ENCODE measurements around the gene FAM72A. TPM values are rescaled to one million over a fixed set of nuclear protein-coding genes. Genes with fewer than 3 reads are reported as not detected.
A peak's percentile ranks its signal among the peaks of the same experiment; 100 is the strongest.
"Not testable (repeated sequence)": the region's sequence is repeated elsewhere in the genome, so short reads cannot be mapped to it uniquely, and the experiment has no call there.

Gene FAM72A
- total RNA-seq, 2 experiments from 2014 or later = 0.66 to 1.2 TPM

DNA sequence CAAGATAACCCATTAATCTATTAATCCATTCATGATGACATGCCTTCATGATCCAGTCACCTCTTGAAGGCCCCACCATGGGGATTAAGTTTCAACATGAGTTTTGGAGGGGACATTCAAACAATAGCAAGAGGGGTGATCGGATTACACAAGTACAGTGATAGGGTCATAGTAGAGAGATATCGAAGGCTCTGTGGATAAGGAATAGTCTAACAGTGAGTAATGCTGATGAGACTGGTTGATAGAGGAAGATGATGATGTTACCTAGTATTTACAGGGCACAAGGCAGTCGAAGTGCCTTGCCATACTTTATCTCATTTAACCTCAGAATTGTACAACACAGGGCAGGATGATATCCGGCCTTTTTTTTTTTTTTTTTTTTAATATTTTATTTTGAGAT, 18.9 kb upstream of the FAM72A start:
- H3K9me3 ChIP-seq (ENCODE audit: control insufficient read depth in 1 of 2, insufficient read depth in 1 of 2, low read length in 2 of 2); POLR2A ChIA-PET; intact Hi-C loops (cut with DNase I, micrococcal nuclease): not testable (repeated sequence)

DNA sequence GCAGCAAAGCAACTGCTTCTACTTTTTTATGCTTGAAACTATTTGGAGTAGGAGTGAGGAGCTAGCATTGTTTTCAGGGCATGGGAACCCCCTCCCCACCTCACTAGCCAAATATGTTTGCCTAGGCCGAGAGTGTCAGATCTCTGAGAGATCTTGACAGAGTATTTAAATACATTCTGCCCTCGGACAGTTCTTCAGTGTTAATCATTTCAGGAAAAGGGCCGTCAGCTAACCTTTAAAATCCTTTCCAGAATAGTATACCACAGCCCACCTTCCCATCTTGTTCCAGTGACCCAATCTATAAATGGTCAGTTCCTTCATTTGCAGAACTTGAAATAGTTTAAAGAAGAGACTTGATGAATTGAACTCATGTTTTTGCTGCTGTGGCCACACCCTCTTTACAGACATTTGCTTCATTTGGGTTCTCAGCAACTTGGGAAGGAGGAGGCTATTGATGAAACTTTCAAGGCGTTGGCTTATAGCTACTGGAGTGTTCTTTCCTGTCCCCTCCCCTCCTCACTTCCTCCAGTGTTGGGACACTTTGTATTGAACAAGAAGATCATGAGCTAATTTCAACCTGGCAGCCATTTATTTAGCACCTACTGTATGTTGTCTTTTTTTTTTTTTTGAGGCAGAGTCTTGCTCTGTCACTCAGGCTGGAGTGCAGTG, 17.8 kb upstream of the FAM72A start:
- H3K9me3 ChIP-seq (ENCODE audit: control insufficient read depth in 1 of 2, insufficient read depth in 1 of 2, low read length in 2 of 2); H3K9me3 Mint-ChIP-seq; H3K4me1 Mint-ChIP-seq (ENCODE audit: low read depth); H3K36me3 Mint-ChIP-seq (ENCODE audit: low read depth); CTCF ChIA-PET; intact Hi-C loops (cut with DNase I, micrococcal nuclease); POLR2A ChIA-PET; H3K4me1 ChIP-seq (ENCODE audit: insufficient read depth, low read length); H3K27ac ChIP-seq (ENCODE audit: low read depth in 1 of 2, low read length in 2 of 2); H3K27me3 ChIP-seq (ENCODE audit: control insufficient read depth in 1 of 2, insufficient read depth in 2 of 2, low read length in 2 of 2); H3K36me3 ChIP-seq (ENCODE audit: insufficient read depth, low read length); H3K4me3 ChIP-seq (ENCODE audit: low read length); H3K4me3 Mint-ChIP-seq; H3K27me3 Mint-ChIP-seq; ATAC-seq (ENCODE audit: poor library complexity); H3K27ac Mint-ChIP-seq: not testable (repeated sequence)
- DNase-seq = peak in 3 of 14 experiments; percentile 1 to 17 (median 1)

More for the DNA sequence above, 18.9 kb upstream of the FAM72A start:
- H3K9me3 Mint-ChIP-seq; H3K27me3 ChIP-seq (ENCODE audit: control insufficient read depth in 1 of 2, insufficient read depth in 2 of 2, low read length in 2 of 2); H3K36me3 ChIP-seq (ENCODE audit: insufficient read depth, low read length); ATAC-seq (ENCODE audit: poor library complexity); H3K27ac ChIP-seq (ENCODE audit: low read depth in 1 of 2, low read length in 2 of 2); H3K36me3 Mint-ChIP-seq (ENCODE audit: low read depth); CTCF ChIA-PET; H3K27ac Mint-ChIP-seq; H3K4me1 Mint-ChIP-seq (ENCODE audit: low read depth); H3K27me3 Mint-ChIP-seq; H3K4me1 ChIP-seq (ENCODE audit: insufficient read depth, low read length); H3K4me3 Mint-ChIP-seq; H3K4me3 ChIP-seq (ENCODE audit: low read length); DNase-seq: not testable (repeated sequence)

DNA sequence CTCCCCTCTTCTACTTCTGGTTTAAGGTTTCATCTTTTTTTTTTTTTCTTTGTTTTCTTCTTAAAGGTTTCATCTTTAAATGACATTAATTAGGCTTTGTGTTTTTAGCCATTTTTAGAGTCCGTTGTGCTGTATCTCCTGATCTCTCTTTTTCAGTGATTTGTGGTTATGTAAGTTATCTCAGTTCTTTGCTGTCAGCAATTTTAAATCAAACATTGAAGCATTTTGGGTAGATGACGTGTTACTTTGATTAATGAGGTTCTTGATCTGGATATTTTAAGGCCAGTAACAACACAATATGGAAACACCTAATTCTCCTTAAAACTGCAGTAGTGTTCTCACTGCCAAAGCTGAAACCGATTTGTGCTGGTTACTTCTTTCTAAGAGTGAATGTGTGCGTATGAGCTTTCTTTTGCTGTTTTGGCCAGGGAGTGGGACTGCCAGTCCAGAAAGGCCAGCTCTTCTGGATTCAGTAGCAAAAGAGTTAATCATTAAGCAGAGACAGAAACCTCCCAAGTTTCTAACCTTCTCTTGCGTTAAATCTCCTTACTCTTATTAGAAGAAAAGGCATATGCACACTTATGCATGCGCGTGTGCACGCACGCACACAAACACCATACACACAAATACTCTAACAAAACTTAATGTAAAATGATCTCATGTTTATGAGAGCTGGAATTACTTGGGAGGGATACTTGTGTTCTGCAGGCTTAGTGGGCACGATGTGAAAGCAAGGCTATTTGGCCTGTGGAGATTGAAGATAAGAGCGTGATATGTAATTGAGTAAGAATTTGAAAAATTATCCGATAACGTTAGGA, 17.1 kb upstream of the FAM72A start:
- H3K9me3 Mint-ChIP-seq; intact Hi-C loops (cut with DNase I, micrococcal nuclease); CTCF ChIA-PET; DNase-seq; H3K4me1 ChIP-seq (ENCODE audit: insufficient read depth, low read length); H3K27me3 ChIP-seq (ENCODE audit: control insufficient read depth in 1 of 2, insufficient read depth in 2 of 2, low read length in 2 of 2); H3K4me3 Mint-ChIP-seq; ATAC-seq (ENCODE audit: poor library complexity); H3K4me1 Mint-ChIP-seq (ENCODE audit: low read depth); H3K27ac Mint-ChIP-seq; H3K36me3 Mint-ChIP-seq (ENCODE audit: low read depth); H3K4me3 ChIP-seq (ENCODE audit: low read length); H3K27me3 Mint-ChIP-seq; H3K36me3 ChIP-seq (ENCODE audit: insufficient read depth, low read length); POLR2A ChIA-PET; H3K27ac ChIP-seq (ENCODE audit: low read depth in 1 of 2, low read length in 2 of 2); H3K9me3 ChIP-seq (ENCODE audit: control insufficient read depth in 1 of 2, insufficient read depth in 1 of 2, low read length in 2 of 2): not testable (repeated sequence)

DNA sequence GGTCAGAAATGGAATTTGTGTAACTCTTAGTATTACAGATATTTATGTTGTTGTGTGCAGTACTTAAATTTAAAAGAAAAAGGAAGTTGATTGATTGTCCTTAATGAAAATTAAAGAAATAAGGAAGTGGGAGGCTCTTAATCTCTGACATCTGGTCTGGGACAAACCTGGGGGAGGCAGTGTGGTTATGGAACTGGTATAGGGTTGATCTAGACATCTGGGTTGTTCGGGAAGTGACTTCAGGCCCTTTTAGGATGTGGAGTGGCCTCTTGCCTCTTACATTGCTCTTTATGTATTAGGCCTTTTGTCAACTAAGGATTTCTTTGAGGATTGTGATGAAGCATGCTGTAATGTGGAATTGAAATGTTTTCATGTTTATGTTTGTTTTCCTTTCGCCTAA, 16.1 kb upstream of the FAM72A start:
- H3K4me3 Mint-ChIP-seq; H3K27ac ChIP-seq (ENCODE audit: low read depth in 1 of 2, low read length in 2 of 2); intact Hi-C loops (cut with DNase I, micrococcal nuclease); H3K27me3 Mint-ChIP-seq; H3K9me3 Mint-ChIP-seq; POLR2A ChIA-PET; H3K4me1 ChIP-seq (ENCODE audit: insufficient read depth, low read length); ATAC-seq (ENCODE audit: poor library complexity); H3K4me3 ChIP-seq (ENCODE audit: low read length); H3K27ac Mint-ChIP-seq; H3K27me3 ChIP-seq (ENCODE audit: control insufficient read depth in 1 of 2, insufficient read depth in 2 of 2, low read length in 2 of 2); CTCF ChIA-PET; DNase-seq; H3K9me3 ChIP-seq (ENCODE audit: control insufficient read depth in 1 of 2, insufficient read depth in 1 of 2, low read length in 2 of 2); H3K36me3 ChIP-seq (ENCODE audit: insufficient read depth, low read length); H3K36me3 Mint-ChIP-seq (ENCODE audit: low read depth); H3K4me1 Mint-ChIP-seq (ENCODE audit: low read depth): not testable (repeated sequence)

DNA sequence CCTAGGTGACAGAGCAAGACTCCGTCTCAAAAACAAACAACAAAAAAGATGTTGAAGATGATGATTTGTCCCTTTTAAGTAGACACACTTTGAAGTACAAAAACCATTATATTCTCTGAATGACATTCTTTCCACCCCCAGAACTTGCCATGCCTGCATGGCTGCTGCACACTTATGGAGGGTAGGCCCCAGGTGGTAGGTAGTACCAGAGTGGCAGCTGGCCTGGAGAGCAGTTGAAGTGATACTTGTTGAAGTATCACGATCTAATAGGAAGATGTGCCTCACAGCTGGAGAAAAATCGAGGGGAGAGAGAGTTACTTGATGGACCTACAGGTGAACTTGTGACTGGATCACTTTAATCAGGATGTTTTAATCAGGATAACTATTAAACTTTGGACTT, 15.6 kb upstream of the FAM72A start:
- H3K27ac Mint-ChIP-seq; H3K36me3 Mint-ChIP-seq (ENCODE audit: low read depth); H3K27me3 ChIP-seq (ENCODE audit: control insufficient read depth in 1 of 2, insufficient read depth in 2 of 2, low read length in 2 of 2); ATAC-seq (ENCODE audit: poor library complexity); H3K4me3 Mint-ChIP-seq; CTCF ChIA-PET; DNase-seq; POLR2A ChIA-PET; H3K4me1 Mint-ChIP-seq (ENCODE audit: low read depth); H3K27ac ChIP-seq (ENCODE audit: low read depth in 1 of 2, low read length in 2 of 2); H3K9me3 ChIP-seq (ENCODE audit: control insufficient read depth in 1 of 2, insufficient read depth in 1 of 2, low read length in 2 of 2); intact Hi-C loops (cut with DNase I, micrococcal nuclease); H3K9me3 Mint-ChIP-seq; H3K4me1 ChIP-seq (ENCODE audit: insufficient read depth, low read length); H3K27me3 Mint-ChIP-seq; H3K4me3 ChIP-seq (ENCODE audit: low read length); H3K36me3 ChIP-seq (ENCODE audit: insufficient read depth, low read length): not testable (repeated sequence)

DNA sequence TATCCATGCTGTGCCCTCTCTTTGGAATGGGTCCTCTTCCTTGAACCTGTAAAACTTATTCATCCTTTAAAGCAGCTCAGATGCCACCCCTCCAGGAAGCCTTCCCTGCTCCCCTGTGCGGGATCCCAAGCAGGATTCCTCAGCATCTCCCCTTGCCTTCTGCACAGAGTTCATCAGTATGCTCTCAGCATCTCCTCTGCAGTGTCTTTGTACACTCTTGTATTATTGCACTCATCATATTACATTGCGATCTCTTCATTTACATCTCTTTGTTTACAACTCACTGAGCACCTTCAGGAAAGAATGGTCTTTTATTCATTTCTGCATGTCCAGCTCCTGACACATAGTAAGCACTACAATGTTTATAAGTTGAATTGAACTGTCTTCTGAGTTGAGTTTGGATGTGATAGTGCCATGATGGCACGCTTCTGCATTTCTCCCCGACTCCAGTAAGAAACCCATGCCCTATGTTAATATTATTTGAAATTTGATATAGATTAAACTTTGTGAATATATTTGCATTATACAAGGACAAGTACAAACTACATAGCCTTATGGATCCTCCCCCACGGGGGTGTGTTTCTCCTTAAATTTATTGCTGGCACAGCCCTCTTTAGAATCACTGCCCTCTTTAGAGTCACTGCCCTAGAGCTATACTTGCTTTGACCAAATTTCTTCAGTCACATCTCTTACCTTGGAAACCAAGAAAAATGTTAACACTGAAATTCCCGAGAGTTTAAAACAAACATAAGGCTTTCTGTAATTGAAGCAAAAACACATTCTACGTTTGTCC, 13.2 kb upstream of the FAM72A start:
- H3K4me3 ChIP-seq (ENCODE audit: low read length); H3K9me3 Mint-ChIP-seq; H3K27ac Mint-ChIP-seq; POLR2A ChIA-PET; H3K27ac ChIP-seq (ENCODE audit: low read depth in 1 of 2, low read length in 2 of 2); ATAC-seq (ENCODE audit: poor library complexity); H3K4me3 Mint-ChIP-seq; H3K4me1 Mint-ChIP-seq (ENCODE audit: low read depth); H3K36me3 ChIP-seq (ENCODE audit: insufficient read depth, low read length); H3K27me3 Mint-ChIP-seq; CTCF ChIA-PET; H3K9me3 ChIP-seq (ENCODE audit: control insufficient read depth in 1 of 2, insufficient read depth in 1 of 2, low read length in 2 of 2); DNase-seq; H3K27me3 ChIP-seq (ENCODE audit: control insufficient read depth in 1 of 2, insufficient read depth in 2 of 2, low read length in 2 of 2); H3K4me1 ChIP-seq (ENCODE audit: insufficient read depth, low read length); intact Hi-C loops (cut with DNase I, micrococcal nuclease); H3K36me3 Mint-ChIP-seq (ENCODE audit: low read depth): not testable (repeated sequence)

DNA sequence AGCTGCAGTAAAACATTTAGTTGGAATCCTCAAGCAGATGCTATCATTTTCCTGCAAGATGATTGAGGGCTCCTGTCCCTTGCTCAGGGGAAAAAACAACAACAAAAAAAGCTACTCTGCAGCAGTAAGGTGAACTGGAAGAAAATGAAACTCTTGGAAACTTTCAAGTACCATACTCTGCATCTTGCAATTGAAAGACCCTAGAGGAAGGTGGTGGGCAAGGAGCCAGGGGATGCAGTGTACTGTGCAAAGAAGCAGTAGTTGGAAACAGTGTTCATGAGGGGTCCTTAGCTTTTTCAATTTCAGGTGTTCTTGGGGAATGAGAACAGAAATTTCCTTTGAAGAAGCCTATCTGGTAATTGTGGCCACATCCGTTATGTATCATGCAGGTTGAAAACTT, 8.2 kb upstream of the FAM72A start:
- intact Hi-C loops (cut with DNase I, micrococcal nuclease); H3K9me3 ChIP-seq (ENCODE audit: control insufficient read depth in 1 of 2, insufficient read depth in 1 of 2, low read length in 2 of 2); H3K4me3 Mint-ChIP-seq; ATAC-seq (ENCODE audit: poor library complexity); H3K4me3 ChIP-seq (ENCODE audit: low read length); H3K36me3 Mint-ChIP-seq (ENCODE audit: low read depth); POLR2A ChIA-PET; H3K36me3 ChIP-seq (ENCODE audit: insufficient read depth, low read length); H3K9me3 Mint-ChIP-seq; H3K27me3 Mint-ChIP-seq; H3K4me1 ChIP-seq (ENCODE audit: insufficient read depth, low read length); DNase-seq; H3K27ac Mint-ChIP-seq; H3K27me3 ChIP-seq (ENCODE audit: control insufficient read depth in 1 of 2, insufficient read depth in 2 of 2, low read length in 2 of 2); H3K4me1 Mint-ChIP-seq (ENCODE audit: low read depth); CTCF ChIA-PET; H3K27ac ChIP-seq (ENCODE audit: low read depth in 1 of 2, low read length in 2 of 2): not testable (repeated sequence)
